GOT3 (cell line): ENCODE data around the gene AFG1L.
A peak's percentile ranks its signal among the peaks of the same experiment; 100 is the strongest.
"Not testable (repeated sequence)": the region's sequence is repeated elsewhere in the genome, so short reads cannot be mapped to it uniquely, and the experiment has no call there.

ENCODE experiments used
- DNase-seq: peaks from one replicate; lab custom pipeline; 2025; ENCODE audit warnings: mixed read lengths; lab: John Stamatoyannopoulos, UW

The AFG1L gene

DNA sequence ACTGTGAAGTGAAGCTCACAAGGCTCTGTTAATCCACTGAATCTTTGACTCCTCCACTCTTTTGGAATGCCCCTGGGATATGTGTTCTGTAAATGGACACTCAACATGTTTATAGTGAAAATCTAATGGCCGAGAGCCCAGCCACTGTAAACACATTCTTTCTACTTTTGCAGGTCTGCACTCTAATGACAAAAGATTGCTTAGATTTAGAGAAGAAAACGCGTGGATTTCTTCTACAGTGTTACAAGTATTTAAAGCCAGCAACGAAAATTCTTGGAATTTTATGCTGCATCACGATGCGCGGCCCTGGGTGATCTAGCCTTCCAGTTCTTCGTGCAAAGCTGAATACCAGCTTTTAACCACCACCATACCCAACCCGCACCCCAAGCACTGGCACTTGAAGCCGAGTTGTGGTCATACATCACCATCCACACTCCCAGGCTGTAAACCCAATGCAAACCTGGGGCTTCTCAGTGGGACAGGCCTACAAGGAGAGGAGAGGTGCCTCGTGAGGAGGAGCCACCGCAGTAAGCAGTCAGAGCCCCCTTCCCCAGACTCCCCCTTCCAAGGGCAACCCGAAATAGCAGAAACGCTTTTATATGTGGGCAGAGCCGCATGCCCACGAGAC lies 262.1 kb downstream of the AFG1L start:
- DNase-seq = no peak

DNA sequence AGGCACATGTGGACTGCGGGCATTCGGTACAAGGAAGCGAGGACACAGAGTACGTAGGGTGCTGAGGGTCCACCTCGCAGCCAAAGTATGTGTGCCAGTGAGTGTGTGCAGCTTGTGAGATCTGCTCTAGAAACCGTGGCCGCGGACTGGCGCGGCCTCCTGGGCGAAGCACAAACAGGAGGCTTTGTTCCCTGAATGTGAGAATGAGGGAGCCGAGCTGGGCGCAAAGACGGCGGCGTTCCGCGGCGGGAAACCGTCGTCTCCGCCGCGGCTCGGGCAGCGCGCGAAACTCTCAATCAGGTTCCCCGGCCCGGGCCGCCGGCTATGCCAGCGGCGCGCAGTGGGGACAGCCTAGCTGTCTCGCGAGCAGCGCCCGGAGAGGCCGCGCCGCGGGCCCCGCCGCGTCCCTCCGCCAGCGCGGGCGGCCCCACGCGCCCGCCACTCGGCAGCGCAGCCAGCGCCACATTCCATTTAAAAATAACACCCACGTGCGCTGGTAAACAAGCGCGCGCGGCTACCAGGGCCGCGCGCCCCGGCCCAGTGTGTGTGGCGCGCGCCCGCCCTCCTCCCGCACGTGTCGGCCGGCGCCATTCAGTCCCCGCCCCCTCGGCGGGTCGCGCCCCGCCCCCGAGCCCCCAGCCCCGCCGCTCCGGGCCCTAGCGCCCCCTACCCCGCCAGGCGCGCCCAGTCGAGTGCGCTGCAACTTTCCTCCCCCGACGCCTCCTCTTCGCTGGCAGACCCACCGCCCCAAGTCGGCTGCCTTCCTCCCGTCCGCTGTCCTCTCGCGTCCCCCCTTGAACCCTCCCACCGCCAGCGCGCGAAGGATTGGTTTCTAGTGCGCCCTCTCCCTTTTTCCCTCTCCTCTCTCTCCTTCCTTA lies 262.9 kb downstream of the AFG1L start:
- DNase-seq = no peak

GRCh38 chr6:108558372-108559096 lies 263.7 kb downstream of the AFG1L start:
- peak; percentile 89 for DNase-seq

DNA sequence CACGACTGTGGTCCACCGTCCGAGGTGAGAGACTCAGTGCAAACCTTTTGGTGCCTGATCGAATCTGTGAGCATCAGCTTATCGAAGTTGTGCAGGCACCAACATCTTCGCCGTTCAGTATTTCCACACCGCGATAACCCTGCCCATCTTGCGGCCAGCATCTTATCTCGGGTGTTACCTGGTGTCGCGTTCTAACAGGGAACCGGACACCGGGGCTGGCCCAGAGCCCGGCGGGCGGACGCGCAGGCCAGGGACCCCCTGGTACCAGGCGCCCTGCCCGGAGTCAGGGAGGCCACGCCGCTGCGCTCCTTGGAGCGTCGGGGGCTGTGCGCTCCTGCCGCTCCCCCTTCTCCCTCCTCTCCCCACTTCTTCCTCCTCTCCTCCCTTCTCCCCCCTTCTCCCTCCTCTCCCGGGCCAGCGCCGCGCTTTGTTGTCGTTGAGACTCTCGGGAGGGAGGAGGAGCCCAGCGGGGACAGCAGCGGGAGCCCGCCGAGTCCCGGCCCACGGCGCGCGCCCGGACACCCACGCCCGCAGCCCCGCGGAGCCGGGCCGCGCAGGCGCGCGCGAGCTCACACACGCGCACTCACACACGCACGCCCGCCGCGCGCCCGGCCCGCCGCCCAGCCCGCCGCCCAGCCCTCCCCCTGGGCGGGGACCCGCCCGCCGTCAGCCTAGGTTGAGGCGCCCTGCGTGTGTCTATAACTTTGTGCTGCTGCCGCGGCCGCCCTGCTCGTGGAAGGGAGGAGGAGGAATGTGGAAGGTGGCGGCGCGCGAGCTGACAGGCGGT lies 264.4 kb downstream of the AFG1L start:
- peak; percentile 56 for DNase-seq

DNA sequence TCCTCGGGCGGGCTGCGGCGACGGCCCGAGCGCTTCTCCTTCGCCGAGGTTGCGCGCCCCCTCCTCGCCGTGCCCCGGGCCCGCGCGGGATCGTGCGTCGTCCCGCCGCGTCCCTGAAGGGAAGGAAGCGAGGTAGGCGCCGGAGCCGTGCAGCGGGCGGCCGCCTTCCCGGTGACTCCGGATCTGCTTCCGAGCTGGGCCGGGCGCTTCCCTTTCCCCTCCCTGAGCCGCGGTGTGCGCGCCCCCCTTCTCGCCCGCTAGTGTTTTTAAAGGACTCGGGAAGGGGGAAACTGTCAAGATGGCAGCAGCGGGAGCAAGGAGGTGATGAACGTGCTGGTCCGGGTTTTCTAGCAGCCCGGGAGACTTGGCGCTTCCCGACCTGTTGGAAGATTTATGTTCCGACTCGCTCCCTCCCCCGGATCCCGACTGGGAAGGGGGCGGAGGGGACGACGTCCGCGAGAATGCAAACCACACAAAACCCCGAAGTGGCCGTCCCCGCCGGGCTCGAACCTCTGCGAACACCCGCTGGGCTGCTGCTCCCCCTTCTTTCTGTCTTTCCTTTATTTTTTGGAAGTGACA lies 265.1 kb downstream of the AFG1L start:
- DNase-seq = no peak

DNA sequence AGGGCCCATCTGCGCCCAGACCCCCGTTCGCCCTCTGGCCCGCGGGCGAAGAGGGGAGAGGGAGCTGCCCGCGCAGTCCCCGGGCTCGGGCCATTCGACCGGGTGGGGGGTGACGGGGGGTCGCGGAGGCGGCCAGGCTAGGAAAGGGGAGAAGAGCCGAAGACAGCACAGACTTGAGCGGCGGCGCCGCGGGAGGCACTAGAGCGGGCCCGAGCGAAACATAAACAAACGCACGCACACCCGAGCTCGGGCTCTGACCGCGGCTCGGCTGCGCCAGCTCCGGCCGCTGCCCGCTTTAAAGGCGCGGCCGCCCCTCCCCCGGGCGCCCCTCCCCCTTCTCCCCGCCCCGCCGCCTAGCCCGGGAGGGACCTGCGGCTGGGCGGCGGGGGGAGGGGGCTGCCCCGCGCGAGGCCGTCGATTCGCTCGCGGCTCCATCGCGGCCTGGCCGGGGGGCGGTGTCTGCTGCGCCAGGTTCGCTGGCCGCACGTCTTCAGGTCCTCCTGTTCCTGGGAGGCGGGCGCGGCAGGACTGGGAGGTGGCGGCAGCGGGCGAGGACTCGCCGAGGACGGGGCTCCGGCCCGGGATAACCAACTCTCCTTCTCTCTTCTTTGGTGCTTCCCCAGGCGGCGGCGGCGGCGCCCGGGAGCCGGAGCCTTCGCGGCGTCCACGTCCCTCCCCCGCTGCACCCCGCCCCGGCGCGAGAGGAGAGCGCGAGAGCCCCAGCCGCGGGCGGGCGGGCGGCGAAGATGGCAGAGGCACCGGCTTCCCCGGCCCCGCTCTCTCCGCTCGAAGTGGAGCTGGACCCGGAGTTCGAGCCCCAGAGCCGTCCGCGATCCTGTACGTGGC lies 265.8 kb downstream of the AFG1L start, which contains the start of gene FOXO3:
Gene FOXO3 (plus strand): TSS at position 455 of the 846 bp plus-strand sequence. CDS start 292 bp downstream, at position 747.
- peak; percentile 77 for DNase-seq

DNA sequence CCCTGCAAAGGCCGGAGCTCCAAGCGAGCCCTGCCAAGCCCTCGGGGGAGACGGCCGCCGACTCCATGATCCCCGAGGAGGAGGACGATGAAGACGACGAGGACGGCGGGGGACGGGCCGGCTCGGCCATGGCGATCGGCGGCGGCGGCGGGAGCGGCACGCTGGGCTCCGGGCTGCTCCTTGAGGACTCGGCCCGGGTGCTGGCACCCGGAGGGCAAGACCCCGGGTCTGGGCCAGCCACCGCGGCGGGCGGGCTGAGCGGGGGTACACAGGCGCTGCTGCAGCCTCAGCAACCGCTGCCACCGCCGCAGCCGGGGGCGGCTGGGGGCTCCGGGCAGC lies 266.4 kb downstream of the AFG1L start:
- not testable (repeated sequence) for DNase-seq

- DNase-seq = no peak
Measured at GRCh38 chr6:108561742-108562502, 267.1 kb downstream of the AFG1L start.

- DNase-seq = no peak
Measured at GRCh38 chr6:108562503-108562993, 267.7 kb downstream of the AFG1L start.

- no peak for DNase-seq
Measured at GRCh38 chr6:108563292-108563691, 268.4 kb downstream of the AFG1L start.

DNA sequence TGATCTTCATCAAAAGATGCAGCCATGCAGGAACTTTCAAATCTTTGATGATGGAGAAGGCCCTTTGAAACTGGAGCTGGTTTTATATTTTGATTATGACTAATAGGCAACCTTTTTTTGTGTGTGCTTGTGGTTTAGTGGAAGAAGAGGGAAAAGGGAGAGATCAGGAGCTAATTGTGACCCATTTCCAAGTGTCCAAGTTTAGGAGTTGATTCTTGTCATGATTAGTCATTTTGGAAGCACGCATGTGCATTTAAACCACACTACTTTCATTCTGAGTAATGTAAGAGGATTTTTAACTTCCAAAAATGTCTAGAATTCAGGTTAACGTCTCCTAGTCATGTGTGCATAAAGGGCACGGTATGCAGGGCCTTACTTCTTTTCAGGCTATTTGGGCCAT lies 269.3 kb downstream of the AFG1L start:
- no peak for DNase-seq

DNA sequence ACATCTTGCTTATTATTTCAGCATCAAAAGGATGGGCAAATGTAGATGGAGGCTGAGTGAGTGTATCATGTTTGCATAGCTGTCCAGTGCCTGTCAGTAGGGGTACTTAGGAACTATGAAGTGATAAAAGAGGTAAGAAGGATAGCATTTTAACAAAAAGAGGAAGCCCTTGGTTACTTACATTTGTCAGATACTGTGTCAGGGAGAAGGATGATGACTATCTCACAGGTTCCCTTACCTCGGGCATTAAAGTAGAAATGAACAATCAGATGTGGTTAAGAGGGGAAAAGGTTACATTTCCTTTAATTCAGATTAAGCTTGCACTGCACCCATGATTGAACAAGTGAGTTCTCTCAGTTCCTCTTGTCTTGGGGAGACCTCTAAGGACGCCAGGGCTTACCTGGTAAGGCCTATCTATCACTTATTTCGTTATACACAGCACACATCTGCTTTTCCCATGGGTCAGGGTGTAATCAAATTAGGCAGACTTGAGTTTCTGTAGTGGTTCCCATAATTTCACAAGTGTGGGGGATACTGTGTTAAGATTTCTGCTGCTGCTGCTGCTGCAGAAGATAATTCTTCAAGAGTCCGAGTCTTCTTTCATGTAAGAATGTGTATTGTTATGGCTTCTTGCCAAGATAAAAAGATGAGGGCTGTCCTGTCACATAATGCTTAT lies 270.4 kb downstream of the AFG1L start:
- no peak for DNase-seq

DNA sequence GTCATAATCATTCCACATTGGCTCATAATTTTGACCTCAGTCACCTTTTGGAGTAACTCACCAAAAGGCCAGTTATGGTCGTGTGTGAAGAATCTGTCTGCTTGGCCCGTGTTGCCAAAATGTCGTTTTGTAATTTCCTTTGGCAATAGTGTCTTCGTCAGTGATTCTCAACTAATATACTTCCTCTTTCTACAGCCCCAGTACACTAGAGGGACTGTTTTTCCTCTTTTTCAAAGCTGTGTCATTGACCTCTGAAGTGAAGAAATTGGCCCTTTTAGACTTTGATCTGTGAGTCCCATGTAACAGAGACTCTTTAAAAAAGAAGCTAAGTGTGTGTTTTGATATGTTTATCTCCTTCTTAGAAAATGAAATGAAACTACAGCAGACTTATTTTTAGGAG lies 271.0 kb downstream of the AFG1L start:
- no peak for DNase-seq

DNA sequence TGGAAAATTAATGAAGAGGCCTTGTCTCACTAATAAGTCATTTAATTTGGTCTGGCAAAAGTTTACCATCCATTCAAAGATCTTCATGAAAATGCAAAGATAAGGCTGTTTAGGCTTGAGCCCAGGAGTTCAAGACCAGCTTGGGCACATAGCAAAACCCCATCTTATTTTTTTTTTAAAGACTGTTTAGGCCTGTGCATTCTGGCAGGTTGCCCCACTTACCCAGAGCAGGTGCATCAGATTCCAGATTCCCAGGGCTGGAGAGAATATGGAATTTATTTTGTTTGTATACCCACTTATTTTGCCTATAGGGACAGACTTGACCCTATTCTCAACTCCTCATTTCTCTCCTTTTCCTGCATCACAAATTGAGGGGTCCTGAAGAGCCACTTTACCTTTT lies 271.6 kb downstream of the AFG1L start:
- DNase-seq = no peak

GRCh38 chr6:108568101-108568500 lies 273.2 kb downstream of the AFG1L start:
- DNase-seq = no peak

- no peak for DNase-seq
Measured at GRCh38 chr6:108568551-108569305, 273.9 kb downstream of the AFG1L start.

GRCh38 chr6:108570517-108570916 lies 275.7 kb downstream of the AFG1L start:
- no peak for DNase-seq

- no peak for DNase-seq
Measured at GRCh38 chr6:108574457-108575141, 279.7 kb downstream of the AFG1L start.
